CD4-positive, alpha-beta T cell (primary cell): Measurements from ENCODE around the gene SRSF11. TPM values are rescaled to one million over a fixed set of nuclear protein-coding genes. Genes with fewer than 3 reads are reported as not detected.

Experiments
- ATAC-seq: fragments of 200-7000 bp; cut with Tn5 transposase; one replicate; pipeline ENCODE4 v1.10.0; 2022; ENCODE audit warnings: mild to moderate bottlenecking; ENCODE audit not compliant: poor library complexity
- CTCF ChIA-PET: fragments of 350-600 bp; sonication (Branson Sonifier 250); formaldehyde crosslinking; loops from one replicate; lab custom pipeline; 2021; ENCODE audit warnings: antibody characterized with exemption, inconsistent platforms; lab: Charles Lee
- POLR2A ChIA-PET: fragments of 350-600 bp; sonication (Branson Sonifier 250); formaldehyde crosslinking; loops from one replicate; lab custom pipeline; 2021; ENCODE audit warnings: antibody characterized with exemption, inconsistent platforms; lab: Charles Lee
- DNase-seq, 14 experiments: peaks; one replicate each; pipeline ENCODE4 v3.0.0-alpha.2; 2013 to 2020; ENCODE audit warnings: mixed read lengths in 2 of 14
- H3K27ac ChIP-seq, 2 donors: one replicate each; pipeline versions ENCODE4 v1.5.1 to v1.7.0; 2013; ENCODE audit warnings: low read length in 2 of 2, low read depth in 1 of 2, mild to moderate bottlenecking in 1 of 2
- H3K27me3 ChIP-seq, 2 experiments: 1 replicate in 1 of 2; 2 replicates in 1 of 2; pipeline versions ENCODE4 v1.6.1 to v1.7.0; 2013; ENCODE audit warnings: low read length in 2 of 2, control low read depth in 1 of 2, mild to moderate bottlenecking in 1 of 2, moderate library complexity in 1 of 2; ENCODE audit not compliant: insufficient read depth in 2 of 2, control insufficient read depth in 1 of 2
- H3K36me3 ChIP-seq: one replicate; pipeline ENCODE4 v1.6.1; 2013; ENCODE audit warnings: low read length, control low read depth; ENCODE audit not compliant: insufficient read depth
- H3K4me1 ChIP-seq: one replicate; pipeline ENCODE4 v1.6.1; 2013; ENCODE audit warnings: low read length, control low read depth; ENCODE audit not compliant: insufficient read depth
- H3K4me3 ChIP-seq: one replicate; pipeline ENCODE4 v1.5.1; 2013; ENCODE audit warnings: mild to moderate bottlenecking, low read length, moderate library complexity
- H3K9me3 ChIP-seq, 2 experiments: 1 replicate in 1 of 2; 2 replicates in 1 of 2; pipeline versions ENCODE4 v1.6.1 to v1.7.0; 2013; ENCODE audit warnings: low read length in 2 of 2, mild to moderate bottlenecking in 2 of 2, control low read depth in 1 of 2, moderate library complexity in 1 of 2; ENCODE audit not compliant: control insufficient read depth in 1 of 2, insufficient read depth in 1 of 2
- H3K27ac Mint-ChIP-seq: one replicate; pipeline ENCODE4 v1.8.0; 2020; ENCODE audit warnings: mixed read lengths
- H3K27me3 Mint-ChIP-seq: one replicate; pipeline ENCODE4 v1.8.0; 2021; ENCODE audit warnings: mixed read lengths
- H3K36me3 Mint-ChIP-seq: one replicate; pipeline ENCODE4 v1.8.0; 2021; ENCODE audit warnings: low read depth, mixed read lengths
- H3K4me1 Mint-ChIP-seq: one replicate; pipeline ENCODE4 v1.8.0; 2021; ENCODE audit warnings: low read depth, mixed read lengths
- H3K4me3 Mint-ChIP-seq: one replicate; pipeline ENCODE4 v1.8.0; 2020; ENCODE audit warnings: mild to moderate bottlenecking, mixed read lengths
- H3K9me3 Mint-ChIP-seq: one replicate; pipeline ENCODE4 v1.8.0; 2020; ENCODE audit warnings: mixed read lengths
- CTCF ChIP-seq: fragments of 200-600 bp; IDR thresholded peaks from one replicate; pipeline ENCODE4 v1.8.0; 2022; ENCODE audit warnings: antibody characterized with exemption, mild to moderate bottlenecking
- intact Hi-C, 2 experiments: fragments of 100-400 bp; cut with DNase I in 1 of 2; cut with micrococcal nuclease in 1 of 2; formaldehyde crosslinking; loops; one replicate each; pipeline versions ENCODE4 v1.15.1 to v1.9.0; 2023 to 2025; cut with DNase I, micrococcal nuclease
- total RNA-seq, 174 experiments: library from RNA in 2 of 174; stranded (reverse) in 2 of 174; gene quantifications; one replicate each; pipeline ENCODE4 v1.2.3 and lab custom pipeline; 2021 to 2026

The SRSF11 gene
- total RNA-seq, 2 experiments from 2014 or later: 454 to 459 TPM

GRCh38 chr1:70195342-70195741 is 25.8 kb upstream of the SRSF11 start:
- H3K4me1 Mint-ChIP-seq: peaks cover 43% of the 10 kb centered on the region
- DNase-seq: no peak
- Histone ChIP-seq H3K4me1 (no peaks in the 10 kb centered on the region), H3K4me3 (no peak overlapping the region), H3K9me3 (no peaks in the 10 kb centered on the region), H3K36me3 (no peaks in the 10 kb centered on the region), H3K27ac (no peak overlapping the region), H3K27me3 (no peaks in the 10 kb centered on the region)
- peaks cover 7% of the 10 kb centered on the region for H3K36me3 Mint-ChIP-seq
- POLR2A ChIA-PET: no interaction called here
- ATAC-seq: no peak
- TF ChIP-seq CTCF: no peak
- no peaks in the 10 kb centered on the region for H3K9me3 Mint-ChIP-seq
- intact Hi-C loops: no loop called here
- CTCF ChIA-PET: no interaction called here
- H3K4me3 Mint-ChIP-seq: no peak overlapping the region
- no peak overlapping the region for H3K27ac Mint-ChIP-seq
- H3K27me3 Mint-ChIP-seq: no peaks in the 10 kb centered on the region

GRCh38 chr1:70196333-70196732 is 24.8 kb upstream of the SRSF11 start:
- H3K9me3 ChIP-seq: no peaks in the 10 kb centered on the region
- intact Hi-C loops: no loop called here
- no peak overlapping the region for H3K27ac ChIP-seq
- no peaks in the 10 kb centered on the region for H3K27me3 ChIP-seq
- H3K4me3 ChIP-seq: no peak overlapping the region
- Mint-ChIP-seq H3K4me1 (peaks cover 41% of the 10 kb centered on the region), H3K4me3 (no peak overlapping the region), H3K27ac (no peak overlapping the region), H3K27me3 (no peaks in the 10 kb centered on the region), H3K9me3 (no peaks in the 10 kb centered on the region), H3K36me3 (peaks cover 13% of the 10 kb centered on the region)
- ChIA-PET CTCF (no interaction called here), POLR2A (no interaction called here)
- no peak for TF ChIP-seq CTCF
- DNase-seq (no peak), ATAC-seq (no peak)
- H3K36me3 ChIP-seq: no peaks in the 10 kb centered on the region
- no peaks in the 10 kb centered on the region for H3K4me1 ChIP-seq

- no peak for DNase-seq
- H3K27me3 ChIP-seq: no peaks in the 10 kb centered on the region
- peaks cover 47% of the 10 kb centered on the region for H3K4me1 Mint-ChIP-seq
- no peak overlapping the region for H3K4me3 Mint-ChIP-seq
- CTCF ChIA-PET: no interaction called here
- no peaks in the 10 kb centered on the region for H3K9me3 Mint-ChIP-seq
- no peak overlapping the region for H3K4me3 ChIP-seq
- peaks cover 9% of the 10 kb centered on the region for H3K4me1 ChIP-seq
- H3K27me3 Mint-ChIP-seq: no peaks in the 10 kb centered on the region
- H3K36me3 ChIP-seq: no peaks in the 10 kb centered on the region
- peaks cover 22% of the 10 kb centered on the region for H3K36me3 Mint-ChIP-seq
- H3K27ac ChIP-seq: no peak overlapping the region
- intact Hi-C loops: loop anchor here in 1 of 2 experiments (2.0 kb wide), 1 partner anchor 215 kb away; no protein-coding TSS in a partner anchor
- no peaks in the 10 kb centered on the region for H3K9me3 ChIP-seq
- ATAC-seq: no peak
- H3K27ac Mint-ChIP-seq: no peak overlapping the region
- no peak for TF ChIP-seq CTCF
- POLR2A ChIA-PET: no interaction called here
Observed at GRCh38 chr1:70200065-70200464, 21.1 kb upstream of the SRSF11 start.
